Endometrial microvascular endothelial cells (primary cell): Measurements from ENCODE around the gene CTNND2. TPM values are rescaled to one million over a fixed set of nuclear protein-coding genes. Genes with fewer than 3 reads are reported as not detected.
"Not testable (repeated sequence)": the region's sequence is repeated elsewhere in the genome, so short reads cannot be mapped to it uniquely, and the experiment has no call there.

Source experiments
- in situ Hi-C: cut with HindIII; loops from 2 replicates; pipeline ENCODE4 v1.10.0; 2017; ENCODE audit warnings: low sequenced_read_pairs, low pct_unique_long_range_greater_than_20kb; ENCODE audit errors: inconsistent ontology term
- total RNA-seq: library from RNA; depleted of rRNA; stranded (reverse); fragments of >200 nt; gene quantifications from one replicate; pipeline ENCODE4 v1.2.3, GENCODE V29; 2015; ENCODE audit errors: inconsistent ontology term

CTNND2 gene
- total RNA-seq, 1 donor from 2014 or later, result not detected

- in situ Hi-C loops, result no loop called here
Measured at GRCh38 chr5:11010429-11011210, 893.6 kb downstream of the CTNND2 start.

- in situ Hi-C loops, result no loop called here
Measured at GRCh38 chr5:11009576-11009975, 894.7 kb downstream of the CTNND2 start.

- in situ Hi-C loops, result no loop called here
Measured at GRCh38 chr5:11007269-11007870, 896.9 kb downstream of the CTNND2 start.

- in situ Hi-C loops, result not testable (repeated sequence)
Measured at GRCh38 chr5:11004523-11004922, 899.7 kb downstream of the CTNND2 start.

- in situ Hi-C loops, result no loop called here
Measured at GRCh38 chr5:11000515-11001353, 903.5 kb downstream of the CTNND2 start.

GRCh38 chr5:10999714-11000113 lies 904.5 kb downstream of the CTNND2 start:
- in situ Hi-C loops, result no loop called here

GRCh38 chr5:10995891-10996290 lies 908.4 kb downstream of the CTNND2 start:
- in situ Hi-C loops, result no loop called here

- in situ Hi-C loops, result no loop called here
Measured at GRCh38 chr5:10994091-10994986, 909.9 kb downstream of the CTNND2 start.

GRCh38 chr5:10990634-10991033 lies 913.6 kb downstream of the CTNND2 start:
- in situ Hi-C loops, result no loop called here

- in situ Hi-C loops, result no loop called here
Measured at GRCh38 chr5:10989577-10990263, 914.5 kb downstream of the CTNND2 start.

GRCh38 chr5:10988622-10989021 lies 915.6 kb downstream of the CTNND2 start:
- in situ Hi-C loops, result no loop called here

- in situ Hi-C loops, result no loop called here
Measured at GRCh38 chr5:10987925-10988504, 916.2 kb downstream of the CTNND2 start.

- in situ Hi-C loops, result no loop called here
Measured at GRCh38 chr5:10987276-10987924, 916.8 kb downstream of the CTNND2 start.

GRCh38 chr5:10985721-10986110 lies 918.5 kb downstream of the CTNND2 start:
- in situ Hi-C loops, result no loop called here

GRCh38 chr5:10985091-10985720 lies 919.0 kb downstream of the CTNND2 start:
- in situ Hi-C loops, result no loop called here

GRCh38 chr5:10984021-10984715 lies 920.1 kb downstream of the CTNND2 start:
- in situ Hi-C loops, result no loop called here
